Endothelial cell of umbilical vein (primary cell): ENCODE measurements around the gene SLC16A5. TPM values are rescaled to one million over a fixed set of nuclear protein-coding genes. Genes with fewer than 3 reads are reported as not detected.

Experiments
- BruUV-seq: library from RNA; stranded (reverse); fragments of 400-500 nt; replicated peaks from 2 replicates; lab custom pipeline; 2021; lab: Mats Ljungman, UMichigan
- CTCF ChIA-PET: fragments of 300-600, 350-600 bp; sonication (Branson Sonifier 250); formaldehyde crosslinking; loops from one replicate; lab custom pipeline; 2021; ENCODE audit warnings: antibody characterized with exemption, inconsistent platforms; lab: Charles Lee
- POLR2A ChIA-PET: fragments of 300-600, 350-600 bp; sonication (Branson Sonifier 250); formaldehyde crosslinking; loops from one replicate; lab custom pipeline; 2021; ENCODE audit warnings: antibody characterized with exemption, inconsistent platforms; lab: Charles Lee
- DNase-seq: peaks from one replicate; pipeline ENCODE4 v3.0.0-alpha.2; 2011; ENCODE audit warnings: low read depth, low spot score
- FAIRE-seq: peaks from 2 replicates; lab custom pipeline; 2011; peaks lifted over from hg19 to GRCh38; lab: Jason Lieb, UNC
- H2AFZ ChIP-seq: 2 replicates; pipeline ENCODE4 v1.6.0; 2012; ENCODE audit warnings: low read depth, low read length, control low read depth, inconsistent platforms
- H3K27ac ChIP-seq: 2 replicates; pipeline ENCODE4 v1.5.1; 2011; ENCODE audit warnings: low read depth, mild to moderate bottlenecking, control low read depth, low read length, moderate library complexity; ENCODE audit not compliant: insufficient read depth
- H3K27me3 ChIP-seq, 2 experiments: 2 replicates each; pipeline versions ENCODE4 v1.6.0 to v1.6.1; 2011; ENCODE audit warnings: low read length in 2 of 2, mixed read lengths in 1 of 2; ENCODE audit not compliant: control insufficient read depth in 2 of 2, insufficient read depth in 2 of 2
- H3K36me3 ChIP-seq, 2 experiments: 2 replicates in 1 of 2; 3 replicates in 1 of 2; pipeline ENCODE4 v1.5.1; 2011; ENCODE audit warnings: low read length in 2 of 2, mild to moderate bottlenecking in 1 of 2, moderate library complexity in 1 of 2; ENCODE audit not compliant: control insufficient read depth in 2 of 2, insufficient read depth in 2 of 2; ENCODE audit errors: extremely low read depth in 1 of 2
- H3K4me1 ChIP-seq: 3 replicates; pipeline ENCODE4 v1.5.1; 2011; ENCODE audit warnings: mild to moderate bottlenecking, low read length; ENCODE audit not compliant: control insufficient read depth, insufficient read depth; ENCODE audit errors: extremely low read depth
- H3K4me2 ChIP-seq: 2 replicates; pipeline ENCODE4 v1.6.1; 2011; ENCODE audit warnings: low read length, control low read depth, mixed read lengths; ENCODE audit not compliant: insufficient read depth
- H3K4me3 ChIP-seq, 3 experiments: fragments of 200-600 bp in 1 of 3; sonication (generic), shearing (Covaris generic) in 1 of 3; replicated peaks in 1 of 3; 2 replicates each; pipeline ENCODE4 v1.5.1; 2011 to 2016; ENCODE audit warnings: control low read depth in 3 of 3, low read length in 3 of 3, mild to moderate bottlenecking in 2 of 3, inconsistent platforms in 1 of 3, low read depth in 1 of 3, moderate library complexity in 1 of 3; ENCODE audit not compliant: insufficient read depth in 1 of 3
- H3K79me2 ChIP-seq: 2 replicates; pipeline ENCODE4 v1.6.0; 2012; ENCODE audit warnings: low read length, inconsistent platforms; ENCODE audit not compliant: control insufficient read depth, insufficient read depth
- H3K9ac ChIP-seq: replicated peaks from 2 replicates; pipeline ENCODE3; 2011; ENCODE audit warnings: low read length, control low read depth; ENCODE audit not compliant: insufficient read depth; ENCODE audit errors: extremely low read depth
- H3K9me1 ChIP-seq: replicated peaks from 3 replicates; pipeline ENCODE4 v1.6.0; 2011; ENCODE audit warnings: mild to moderate bottlenecking, low read length; ENCODE audit not compliant: control insufficient read depth, insufficient read depth; ENCODE audit errors: extremely low read depth
- H3K9me3 ChIP-seq: replicated peaks from 2 replicates; pipeline ENCODE4 v1.5.1; 2012; ENCODE audit warnings: low read length, inconsistent platforms; ENCODE audit not compliant: control insufficient read depth, insufficient read depth
- H4K20me1 ChIP-seq: replicated peaks from 2 replicates; pipeline ENCODE3; 2011; ENCODE audit warnings: mild to moderate bottlenecking, low read length; ENCODE audit not compliant: control insufficient read depth, insufficient read depth; ENCODE audit errors: extremely low read depth
- FOS ChIP-seq: IDR thresholded peaks from 2 replicates; pipeline ENCODE4 v1.6.1; 2011; ENCODE audit warnings: mild to moderate bottlenecking, low read length, moderate library complexity, borderline replicate concordance; ENCODE audit not compliant: insufficient read depth
- GATA2 ChIP-seq: IDR thresholded peaks from 2 replicates; pipeline ENCODE4 v1.7.0; 2011; ENCODE audit warnings: low read depth, mild to moderate bottlenecking, moderate library complexity, mixed read lengths, low read length; ENCODE audit not compliant: insufficient read length, insufficient read depth
- MYC ChIP-seq: IDR thresholded peaks from one replicate; pipeline ENCODE4 v1.6.1; 2011; ENCODE audit warnings: mild to moderate bottlenecking, low read depth, low read length
- POLR2A ChIP-seq: IDR thresholded peaks from 2 replicates; pipeline ENCODE4 v1.6.1; 2012; ENCODE audit warnings: low read depth, mild to moderate bottlenecking, control low read depth, low read length
- POLR2AphosphoS5 ChIP-seq: IDR thresholded peaks from 2 replicates; pipeline ENCODE4 v1.6.1; 2012; ENCODE audit warnings: low read depth, mild to moderate bottlenecking, control low read depth, low read length, moderate library complexity; ENCODE audit not compliant: insufficient read depth
- dilution Hi-C: fragments of 300-500 bp; cut with MboI; formaldehyde crosslinking; loops from one replicate; pipeline ENCODE4 v1.15.0; 2019; ENCODE audit warnings: low sequenced_read_pairs; ENCODE audit not compliant: extremely low pct_ligation_motif_present
- intact Hi-C: fragments of 100-400 bp; cut with micrococcal nuclease; formaldehyde crosslinking; loops from one replicate; pipeline ENCODE4 v1.10.0; 2022
- polyA plus RNA-seq, 4 experiments: library from polyadenylated mRNA; depleted of rRNA in 3 of 4; stranded (reverse) in 3 of 4; unstranded in 1 of 4; fragments of >200 nt; gene quantifications; 2 replicates each; pipeline versions ENCODE4 v1.2.1 to v1.2.3, GENCODE V29; 2011 to 2012; ENCODE audit warnings: missing spikeins in 1 of 4
- small RNA-seq: library from RNA; depleted of rRNA; stranded (forward); fragments of <200 nt; gene quantifications from one replicate; pipeline ENCODE3, GENCODE V24; 2012; ENCODE audit warnings: low replicate concordance, low read depth; ENCODE audit not compliant: insufficient read depth, insufficient read length
- total RNA-seq: library from RNA; stranded (reverse); gene quantifications from 2 replicates; pipeline ENCODE4 v1.2.3, GENCODE V29; 2021
- TF ChIP-seq, protein P1 (sequence below), 2 donors: IDR thresholded peaks; 1 replicate in 1 of 2; 2 replicates in 1 of 2; pipeline ENCODE4 v1.5.1; 2011; ENCODE audit warnings: low read length in 2 of 2, mild to moderate bottlenecking in 2 of 2, moderate library complexity in 2 of 2, control low read depth in 1 of 2, inconsistent platforms in 1 of 2, low read depth in 1 of 2; ENCODE audit not compliant: insufficient read depth in 1 of 2; ENCODE audit errors: extremely low read depth in 1 of 2

SLC16A5 gene
- total and polyA plus RNA-seq, 2 donors (not counting 3 experiments of a cell fraction or from before 2014, with no cell fraction given), result 16.4 to 23.3 TPM

DNA sequence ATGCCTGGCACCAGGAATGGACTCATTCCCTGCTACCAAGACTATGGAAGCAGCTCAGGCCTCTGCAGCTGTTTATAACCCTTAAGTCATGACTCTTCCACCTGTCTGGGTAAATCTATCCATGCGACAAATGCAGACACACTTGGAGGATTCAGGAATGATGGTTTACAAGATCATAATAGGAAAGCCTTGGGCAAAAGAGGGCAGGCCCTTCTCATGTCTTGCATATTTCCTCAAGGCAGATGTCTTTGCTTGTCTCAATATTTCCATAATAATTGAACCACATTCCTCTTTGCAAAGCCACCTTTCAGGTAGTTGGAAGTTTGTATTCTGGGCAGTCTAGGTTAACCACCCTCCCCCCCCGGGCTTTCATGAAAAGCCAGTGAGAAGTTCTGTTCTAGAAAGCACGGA, 67.4 kb downstream of the SLC16A5 start:
- intact Hi-C loops (no loop called here), dilution Hi-C loops (no loop called here)
- Histone ChIP-seq H3K4me3 (no peak overlapping the region), H3K9me1 (no peaks in the 10 kb centered on the region), H3K27ac (no peak overlapping the region), H3K79me2 (peaks cover 41% of the 10 kb centered on the region), H3K4me1 (peaks cover 32% of the 10 kb centered on the region), H3K9ac (no peak overlapping the region), H3K36me3 (no peaks in the 10 kb centered on the region), H3K4me2 (no peak overlapping the region), H3K27me3 (no peaks in the 10 kb centered on the region), H4K20me1 (no peaks in the 10 kb centered on the region), H2AFZ (no peak overlapping the region), H3K9me3 (no peaks in the 10 kb centered on the region)
- no peak for DNase-seq
- ChIA-PET CTCF (interaction anchor here (0.8 to 3.1 kb wide), 3 partner anchors 24 to 46 kb away, joined by 3 to 8 read pairs (median 3); partner anchors contain the start of gene NT5C), POLR2A (interaction anchor here (1.0 to 1.5 kb wide), 4 partner anchors 12 to 194 kb away, joined by 3 to 5 read pairs (median 4); no protein-coding TSS in a partner anchor)
- BruUV-seq, result no TSS peak
- TF ChIP-seq GATA2, result no peak
- TF ChIP-seq FOS, result no peak
- no peak for TF ChIP-seq POLR2A
- no peak for TF ChIP-seq MYC
- no peak for TF ChIP-seq POLR2AphosphoS5
- TF ChIP-seq, protein P1, sequence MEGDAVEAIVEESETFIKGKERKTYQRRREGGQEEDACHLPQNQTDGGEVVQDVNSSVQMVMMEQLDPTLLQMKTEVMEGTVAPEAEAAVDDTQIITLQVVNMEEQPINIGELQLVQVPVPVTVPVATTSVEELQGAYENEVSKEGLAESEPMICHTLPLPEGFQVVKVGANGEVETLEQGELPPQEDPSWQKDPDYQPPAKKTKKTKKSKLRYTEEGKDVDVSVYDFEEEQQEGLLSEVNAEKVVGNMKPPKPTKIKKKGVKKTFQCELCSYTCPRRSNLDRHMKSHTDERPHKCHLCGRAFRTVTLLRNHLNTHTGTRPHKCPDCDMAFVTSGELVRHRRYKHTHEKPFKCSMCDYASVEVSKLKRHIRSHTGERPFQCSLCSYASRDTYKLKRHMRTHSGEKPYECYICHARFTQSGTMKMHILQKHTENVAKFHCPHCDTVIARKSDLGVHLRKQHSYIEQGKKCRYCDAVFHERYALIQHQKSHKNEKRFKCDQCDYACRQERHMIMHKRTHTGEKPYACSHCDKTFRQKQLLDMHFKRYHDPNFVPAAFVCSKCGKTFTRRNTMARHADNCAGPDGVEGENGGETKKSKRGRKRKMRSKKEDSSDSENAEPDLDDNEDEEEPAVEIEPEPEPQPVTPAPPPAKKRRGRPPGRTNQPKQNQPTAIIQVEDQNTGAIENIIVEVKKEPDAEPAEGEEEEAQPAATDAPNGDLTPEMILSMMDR (IDR thresholded peaks at IDR 0.05; ENCODE audit: extremely low read depth in 1 of 2, insufficient read depth in 1 of 2, low read depth in 1 of 2, low read length in 2 of 2), result no peak
- FAIRE-seq, result no peak

Small RNA genes within 50 kb of the gene (small RNA-seq; reads per million reads assigned to genes)
- gene AC111186.1 (not detected), gene RF00019 (not detected), gene RN7SL573P (not detected)

Other genes starting within 250 kb of the SLC16A5 start
- 0.09 and 0.60 TPM in 2 replicates for gene GRIN2C, start 228.1 kb upstream of the SLC16A5 start, total RNA-seq
- 0.03 and 0.04 TPM in 2 replicates for gene GRIN2C, start 228.1 kb upstream of the SLC16A5 start, polyA plus RNA-seq
- gene FDXR, start 215.0 kb upstream of the SLC16A5 start, total RNA-seq, result 30.9 and 33.4 TPM in 2 replicates
- gene FDXR, start 215.0 kb upstream of the SLC16A5 start, polyA plus RNA-seq, result 19.7 and 20.4 TPM in 2 replicates
- not detected in 2 replicates for gene FADS6, start 194.3 kb upstream of the SLC16A5 start, total RNA-seq
- gene FADS6, start 194.3 kb upstream of the SLC16A5 start, polyA plus RNA-seq, result not detected in 2 replicates
- gene USH1G, start 164.7 kb upstream of the SLC16A5 start, total RNA-seq, result not detected in 2 replicates
- not detected in 2 replicates for gene USH1G, start 164.7 kb upstream of the SLC16A5 start, polyA plus RNA-seq
- gene OTOP2, start 163.7 kb upstream of the SLC16A5 start, total RNA-seq, result not detected in 2 replicates
- gene OTOP2, start 163.7 kb upstream of the SLC16A5 start, polyA plus RNA-seq, result not detected in 2 replicates
- not detected in 2 replicates for gene OTOP3, start 152.1 kb upstream of the SLC16A5 start, total RNA-seq
- gene OTOP3, start 152.1 kb upstream of the SLC16A5 start, polyA plus RNA-seq, result not detected in 2 replicates
- 36.8 and 41.4 TPM in 2 replicates for gene HID1, start 115.2 kb upstream of the SLC16A5 start, total RNA-seq
- gene HID1, start 115.2 kb upstream of the SLC16A5 start, polyA plus RNA-seq, result 53.3 and 63.4 TPM in 2 replicates
- gene CDR2L, start 100.3 kb upstream of the SLC16A5 start, total RNA-seq, result 34.9 and 36.7 TPM in 2 replicates
- gene CDR2L, start 100.3 kb upstream of the SLC16A5 start, polyA plus RNA-seq, result 22.2 and 23.1 TPM in 2 replicates
- 38.0 and 38.8 TPM in 2 replicates for gene MRPL58, start 75.3 kb upstream of the SLC16A5 start, total RNA-seq
- gene MRPL58, start 75.3 kb upstream of the SLC16A5 start, polyA plus RNA-seq, result 28.7 and 43.7 TPM in 2 replicates
- gene ATP5PD, start 41.0 kb upstream of the SLC16A5 start, total RNA-seq, result 200 and 202 TPM in 2 replicates
- 176 and 182 TPM in 2 replicates for gene ATP5PD, start 41.0 kb upstream of the SLC16A5 start, polyA plus RNA-seq
- 20.6 and 23.2 TPM in 2 replicates for gene KCTD2, start 40.7 kb upstream of the SLC16A5 start, total RNA-seq
- 24.3 and 24.8 TPM in 2 replicates for gene KCTD2, start 40.7 kb upstream of the SLC16A5 start, polyA plus RNA-seq
- gene ARMC7, start 22.0 kb downstream of the SLC16A5 start, total RNA-seq, result 14.5 and 15.7 TPM in 2 replicates
- 11.8 and 13.1 TPM in 2 replicates for gene ARMC7, start 22.0 kb downstream of the SLC16A5 start, polyA plus RNA-seq
- 32.6 and 39.2 TPM in 2 replicates for gene NT5C, start 43.8 kb downstream of the SLC16A5 start, total RNA-seq
- 29.1 and 38.0 TPM in 2 replicates for gene NT5C, start 43.8 kb downstream of the SLC16A5 start, polyA plus RNA-seq
- gene JPT1, start 66.6 kb downstream of the SLC16A5 start, total RNA-seq, result 352 and 364 TPM in 2 replicates
- 143 and 212 TPM in 2 replicates for gene JPT1, start 66.6 kb downstream of the SLC16A5 start, polyA plus RNA-seq
- 424 and 437 TPM in 2 replicates for gene SUMO2, start 95.0 kb downstream of the SLC16A5 start, total RNA-seq
- 62.0 and 75.6 TPM in 2 replicates for gene SUMO2, start 95.0 kb downstream of the SLC16A5 start, polyA plus RNA-seq
- 98.3 and 105 TPM in 2 replicates for gene NUP85, start 117.7 kb downstream of the SLC16A5 start, total RNA-seq
- gene NUP85, start 117.7 kb downstream of the SLC16A5 start, polyA plus RNA-seq, result 116 and 120 TPM in 2 replicates
- 39.2 and 62.9 TPM in 2 replicates for gene GGA3, start 173.7 kb downstream of the SLC16A5 start, total RNA-seq
- gene GGA3, start 173.7 kb downstream of the SLC16A5 start, polyA plus RNA-seq, result 41.2 and 41.6 TPM in 2 replicates
- 65.7 and 79.8 TPM in 2 replicates for gene MRPS7, start 173.9 kb downstream of the SLC16A5 start, total RNA-seq
- gene MRPS7, start 173.9 kb downstream of the SLC16A5 start, polyA plus RNA-seq, result 74.8 and 82.8 TPM in 2 replicates
- 12.3 and 12.4 TPM in 2 replicates for gene MIF4GD, start 183.3 kb downstream of the SLC16A5 start, total RNA-seq
- 35.7 and 37.1 TPM in 2 replicates for gene MIF4GD, start 183.3 kb downstream of the SLC16A5 start, polyA plus RNA-seq
- gene SLC25A19, start 201.5 kb downstream of the SLC16A5 start, total RNA-seq, result 16.8 and 20.9 TPM in 2 replicates
- 20.0 and 20.6 TPM in 2 replicates for gene SLC25A19, start 201.5 kb downstream of the SLC16A5 start, polyA plus RNA-seq